Peyer's patch (tissue), 4 donors: ENCODE measurements around the gene SHROOM1.

ENCODE experiments used
- POLR2A ChIP-seq, 2 donors: fragments of 450-650 bp; IDR thresholded peaks; one replicate each; pipeline ENCODE4 v1.5.1; 2017; ENCODE audit warnings: antibody characterized with exemption in 2 of 2, mild to moderate bottlenecking in 2 of 2, moderate library complexity in 2 of 2
- TF ChIP-seq, protein P1 (sequence below), 6 experiments: fragments of 450-650 bp in 4 of 6; fragments of 200-600 bp in 2 of 6; sonication (generic) in 1 of 6; IDR thresholded peaks; one replicate each; pipeline ENCODE4 v1.5.1; 2017 to 2019; ENCODE audit warnings: antibody characterized with exemption in 6 of 6, mild to moderate bottlenecking in 3 of 6, moderate library complexity in 1 of 6

- TF ChIP-seq, protein P1, sequence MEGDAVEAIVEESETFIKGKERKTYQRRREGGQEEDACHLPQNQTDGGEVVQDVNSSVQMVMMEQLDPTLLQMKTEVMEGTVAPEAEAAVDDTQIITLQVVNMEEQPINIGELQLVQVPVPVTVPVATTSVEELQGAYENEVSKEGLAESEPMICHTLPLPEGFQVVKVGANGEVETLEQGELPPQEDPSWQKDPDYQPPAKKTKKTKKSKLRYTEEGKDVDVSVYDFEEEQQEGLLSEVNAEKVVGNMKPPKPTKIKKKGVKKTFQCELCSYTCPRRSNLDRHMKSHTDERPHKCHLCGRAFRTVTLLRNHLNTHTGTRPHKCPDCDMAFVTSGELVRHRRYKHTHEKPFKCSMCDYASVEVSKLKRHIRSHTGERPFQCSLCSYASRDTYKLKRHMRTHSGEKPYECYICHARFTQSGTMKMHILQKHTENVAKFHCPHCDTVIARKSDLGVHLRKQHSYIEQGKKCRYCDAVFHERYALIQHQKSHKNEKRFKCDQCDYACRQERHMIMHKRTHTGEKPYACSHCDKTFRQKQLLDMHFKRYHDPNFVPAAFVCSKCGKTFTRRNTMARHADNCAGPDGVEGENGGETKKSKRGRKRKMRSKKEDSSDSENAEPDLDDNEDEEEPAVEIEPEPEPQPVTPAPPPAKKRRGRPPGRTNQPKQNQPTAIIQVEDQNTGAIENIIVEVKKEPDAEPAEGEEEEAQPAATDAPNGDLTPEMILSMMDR (IDR thresholded peaks at IDR 0.05) = no peak
- TF ChIP-seq POLR2A (IDR thresholded peaks at IDR 0.05) = no peak
Measured at GRCh38 chr5:132827943-132828673, 2.3 kb downstream of the SHROOM1 start.
